GM08714 (cell line): ENCODE results near the gene GTPBP6.
"Not testable (repeated sequence)": the region's sequence is repeated elsewhere in the genome, so short reads cannot be mapped to it uniquely, and the experiment has no call there.

Experiments
- H3K4me3 ChIP-seq: fragments of 200-500 bp; sonication (Bioruptor generic); 2 replicates; pipeline ENCODE4 v1.5.1; 2014; ENCODE audit warnings: mild to moderate bottlenecking, low read length, inconsistent platforms
- ZNF274 ChIP-seq: IDR thresholded peaks from 2 replicates; pipeline ENCODE4 v1.6.1; 2012; ENCODE audit warnings: mild to moderate bottlenecking, low read depth, low read length

GTPBP6 gene

GRCh38 chrX:288561-288991 lies 30.0 kb downstream of the GTPBP6 start:
- TF ChIP-seq ZNF274, result no peak
- no peak overlapping the region for H3K4me3 ChIP-seq

GRCh38 chrX:287670-288069 lies 30.9 kb downstream of the GTPBP6 start:
- no peak overlapping the region for H3K4me3 ChIP-seq
- TF ChIP-seq ZNF274, result no peak

- no peak overlapping the region for H3K4me3 ChIP-seq
- no peak for TF ChIP-seq ZNF274
Observed at GRCh38 chrX:285076-285677, 33.4 kb downstream of the GTPBP6 start.

- no peak for TF ChIP-seq ZNF274
- peak overlapping the region; percentile 69 for H3K4me3 ChIP-seq
Observed at GRCh38 chrX:283115-283845, 35.3 kb downstream of the GTPBP6 start.

GRCh38 chrX:282000-282681 lies 36.5 kb downstream of the GTPBP6 start:
- H3K4me3 ChIP-seq, result not testable (repeated sequence)

- no peak within 1 kb of the TSS for H3K4me3 ChIP-seq
- TF ChIP-seq ZNF274, result no peak
Observed at GRCh38 chrX:281166-281999, 37.2 kb downstream of the GTPBP6 start, which contains the start of gene PLCXD1. TSS of gene PLCXD1 (plus strand) at chrX:281381. CDS start at chrX:284188, 2,807 bp downstream.

- H3K4me3 ChIP-seq, result not testable (repeated sequence)
Observed at GRCh38 chrX:280722-281121, 37.9 kb downstream of the GTPBP6 start.

GRCh38 chrX:279757-280604 lies 38.6 kb downstream of the GTPBP6 start:
- H3K4me3 ChIP-seq, result not testable (repeated sequence)

GRCh38 chrX:276581-277201 lies 41.9 kb downstream of the GTPBP6 start:
- H3K4me3 ChIP-seq, result peak overlapping the region; percentile 64; the same call in 1 of the 2 replicates
- no peak for TF ChIP-seq ZNF274

- peak overlapping the region; percentile 64; the same call in 1 of the 2 replicates for H3K4me3 ChIP-seq
- TF ChIP-seq ZNF274, result no peak
Observed at GRCh38 chrX:275967-276580, 42.5 kb downstream of the GTPBP6 start.

GRCh38 chrX:275476-275966 lies 43.1 kb downstream of the GTPBP6 start:
- TF ChIP-seq ZNF274, result no peak
- peak overlapping the region; percentile 64; the same call in 1 of the 2 replicates for H3K4me3 ChIP-seq

- H3K4me3 ChIP-seq, result no peak overlapping the region
- no peak for TF ChIP-seq ZNF274
Observed at GRCh38 chrX:274904-275475, 43.6 kb downstream of the GTPBP6 start.
